HG03139 (cell line): Measurements from ENCODE around the gene PCBP2.
"Not testable (repeated sequence)": the region's sequence is repeated elsewhere in the genome, so short reads cannot be mapped to it uniquely, and the experiment has no call there.

ENCODE experiments used
- ATAC-seq: cut with Tn5 transposase; IDR thresholded peaks from one replicate; pipeline ENCODE4 v1.9.1; 2021; ENCODE audit not compliant: unreplicated experiment

The PCBP2 gene

GRCh38 chr12:53439582-53439981 is 12.3 kb upstream of the PCBP2 start:
- ATAC-seq, result not testable (repeated sequence)

GRCh38 chr12:53441040-53441833 is 10.7 kb upstream of the PCBP2 start, which contains the start of gene PRR13:
Gene PRR13, plus strand, starts transcription at chr12:53441734. Its CDS starts 981 bp downstream, at chr12:53442715.
- peak; percentile 97 for ATAC-seq

- no peak for ATAC-seq
Measured at GRCh38 chr12:53443955-53444354, 7.9 kb upstream of the PCBP2 start.

- ATAC-seq, result not testable (repeated sequence)
Measured at GRCh38 chr12:53444593-53445325, 7.1 kb upstream of the PCBP2 start.

- no peak for ATAC-seq
Measured at GRCh38 chr12:53450936-53451335, 966 bp upstream of the PCBP2 start.

- ATAC-seq, result peak; percentile 21
Measured at GRCh38 chr12:53452159-53453077, 516 bp downstream of the PCBP2 start.

GRCh38 chr12:53453953-53454640 is 2.2 kb downstream of the PCBP2 start:
- no peak for ATAC-seq

GRCh38 chr12:53454707-53455106 is 2.8 kb downstream of the PCBP2 start:
- ATAC-seq, result no peak

GRCh38 chr12:53456654-53457366 is 4.9 kb downstream of the PCBP2 start:
- no peak for ATAC-seq

- ATAC-seq, result no peak
Measured at GRCh38 chr12:53459097-53459496, 7.2 kb downstream of the PCBP2 start.

- ATAC-seq, result no peak
Measured at GRCh38 chr12:53461059-53461458, 9.2 kb downstream of the PCBP2 start.

- ATAC-seq, result no peak
Measured at GRCh38 chr12:53461591-53461990, 9.7 kb downstream of the PCBP2 start.

- ATAC-seq, result no peak
Measured at GRCh38 chr12:53462935-53463334, 11.0 kb downstream of the PCBP2 start.

- no peak for ATAC-seq
Measured at GRCh38 chr12:53463802-53464560, 12.1 kb downstream of the PCBP2 start.

- no peak for ATAC-seq
Measured at GRCh38 chr12:53464685-53465418, 12.9 kb downstream of the PCBP2 start.

- no peak for ATAC-seq
Measured at GRCh38 chr12:53465679-53466078, 13.8 kb downstream of the PCBP2 start.

- ATAC-seq, result no peak
Measured at GRCh38 chr12:53466640-53467039, 14.7 kb downstream of the PCBP2 start.

- no peak for ATAC-seq
Measured at GRCh38 chr12:53467082-53467481, 15.2 kb downstream of the PCBP2 start.
